B cell (primary cell): ENCODE measurements around the gene MYL6B. TPM values are rescaled to one million over a fixed set of nuclear protein-coding genes. Genes with fewer than 3 reads are reported as not detected.
A peak's percentile ranks its signal among the peaks of the same experiment; 100 is the strongest.
"Not testable (repeated sequence)": the region's sequence is repeated elsewhere in the genome, so short reads cannot be mapped to it uniquely, and the experiment has no call there.

Experiments used
- ATAC-seq: fragments of 200-7000 bp; cut with Tn5 transposase; one replicate; pipeline ENCODE4 v1.10.0; 2021; ENCODE audit warnings: low read depth, mild to moderate bottlenecking, moderate number of reproducible peaks, moderate library complexity
- CTCF ChIA-PET: fragments of 350-600 bp; sonication (Branson Sonifier 250); formaldehyde crosslinking; loops from one replicate; lab custom pipeline; 2021; ENCODE audit warnings: antibody characterized with exemption, inconsistent platforms; lab: Charles Lee
- POLR2A ChIA-PET: fragments of 350-600 bp; sonication (Branson Sonifier 250); formaldehyde crosslinking; loops from one replicate; lab custom pipeline; 2021; ENCODE audit warnings: antibody characterized with exemption; lab: Charles Lee
- DNase-seq: peaks from one replicate; pipeline ENCODE4 v3.0.0; 2013
- H2AFZ ChIP-seq: 2 replicates; pipeline ENCODE4 v1.6.1; 2012; ENCODE audit warnings: mild to moderate bottlenecking, low read depth, low read length; ENCODE audit not compliant: insufficient read depth, poor library complexity, severe bottlenecking
- H3K27ac ChIP-seq, 2 donors: 1 replicate in 1 of 2; 2 replicates in 1 of 2; pipeline ENCODE4 v1.5.1; 2012 to 2013; ENCODE audit warnings: low read length in 2 of 2, mild to moderate bottlenecking in 2 of 2, moderate library complexity in 1 of 2
- H3K27me3 ChIP-seq, 4 experiments: fragments of 200-600 bp in 1 of 4; sonication (generic) in 1 of 4; replicated peaks in 1 of 4; 1 replicate in 2 of 4; 2 replicates in 2 of 4; pipeline versions ENCODE4 v1.6.1 to v1.7.0; 2013 to 2016; ENCODE audit warnings: low read length in 3 of 4, mild to moderate bottlenecking in 2 of 4, mixed read lengths in 1 of 4, moderate library complexity in 1 of 4; ENCODE audit not compliant: insufficient read depth in 4 of 4, control insufficient read depth in 3 of 4; ENCODE audit errors: control extremely low read depth in 1 of 4
- H3K36me3 ChIP-seq, 2 experiments: replicated peaks in 1 of 2; 1 replicate in 1 of 2; 2 replicates in 1 of 2; pipeline versions ENCODE4 v1.6.1 to v1.7.1; 2013; ENCODE audit warnings: low read length in 1 of 2; ENCODE audit not compliant: insufficient read depth in 2 of 2, control insufficient read depth in 1 of 2; ENCODE audit errors: control extremely low read depth in 1 of 2, extremely low read depth in 1 of 2
- H3K4me1 ChIP-seq, 2 donors: fragments of 200-600 bp in 1 of 2; sonication (generic) in 1 of 2; 1 replicate in 1 of 2; 2 replicates in 1 of 2; pipeline versions ENCODE4 v1.5.1 to v1.6.1; 2013 to 2017; ENCODE audit warnings: low read length in 2 of 2; ENCODE audit not compliant: control insufficient read depth in 2 of 2, insufficient read depth in 2 of 2
- H3K4me2 ChIP-seq: replicated peaks from 2 replicates; pipeline ENCODE3; 2012; ENCODE audit warnings: mild to moderate bottlenecking, low read depth, low read length; ENCODE audit not compliant: poor library complexity, severe bottlenecking
- H3K4me3 ChIP-seq, 5 experiments: fragments of 200-600 bp in 1 of 5; sonication (generic) in 1 of 5; 1 replicate in 3 of 5; 2 replicates in 2 of 5; pipeline versions ENCODE4 v1.5.1 to v1.7.0; 2011 to 2016; ENCODE audit warnings: low read length in 4 of 5, mild to moderate bottlenecking in 4 of 5, low read depth in 2 of 5, control low read depth in 1 of 5, moderate library complexity in 1 of 5; ENCODE audit not compliant: insufficient read depth in 1 of 5; ENCODE audit errors: control extremely low read depth in 1 of 5, extremely low read depth in 1 of 5
- H3K79me2 ChIP-seq: fragments of 200-600 bp; sonication (generic); one replicate; pipeline ENCODE4 v1.6.0; 2016; ENCODE audit warnings: low read length; ENCODE audit not compliant: control insufficient read depth, insufficient read depth
- H3K9ac ChIP-seq: fragments of 200-600 bp; sonication (generic); 2 replicates; pipeline ENCODE4 v1.6.1; 2017; ENCODE audit warnings: mild to moderate bottlenecking, low read length, moderate library complexity
- H3K9me3 ChIP-seq, 3 donors: one replicate each; pipeline versions ENCODE4 v1.6.1 to v1.7.1; 2013; ENCODE audit warnings: low read length in 2 of 3; ENCODE audit not compliant: control insufficient read depth in 2 of 3, insufficient read depth in 1 of 3; ENCODE audit errors: control extremely low read depth in 1 of 3
- H4K20me1 ChIP-seq: 2 replicates; pipeline ENCODE4 v1.6.0; 2012; ENCODE audit warnings: mild to moderate bottlenecking, low read length; ENCODE audit not compliant: insufficient read depth, control insufficient read depth, poor library complexity, severe bottlenecking
- H3K27ac Mint-ChIP-seq: one replicate; pipeline ENCODE4 v1.8.0; 2021; ENCODE audit warnings: mixed read lengths
- H3K27me3 Mint-ChIP-seq: one replicate; pipeline ENCODE4 v1.8.0; 2021; ENCODE audit warnings: mixed read lengths
- H3K4me1 Mint-ChIP-seq: one replicate; pipeline ENCODE4 v1.8.0; 2021; ENCODE audit warnings: mixed read lengths
- H3K4me3 Mint-ChIP-seq: one replicate; pipeline ENCODE4 v1.8.0; 2021; ENCODE audit warnings: mixed read lengths
- H3K9me3 Mint-ChIP-seq: one replicate; pipeline ENCODE4 v1.8.0; 2022; ENCODE audit warnings: mixed read lengths; ENCODE audit not compliant: insufficient read depth
- EZH2 ChIP-seq: IDR thresholded peaks from 2 replicates; pipeline ENCODE4 v1.6.1; 2012; ENCODE audit warnings: borderline replicate concordance, low read depth, mild to moderate bottlenecking, moderate library complexity, low read length; ENCODE audit not compliant: insufficient read depth, poor library complexity, severe bottlenecking
- WGBS: methylation state at CpG from one replicate; pipeline ENCODE4 v1.1.5; 2013; ENCODE audit warnings: missing lambda C conversion rate; ENCODE audit not compliant: insufficient coverage; 5-methylcytosine and 5-hydroxymethylcytosine counted together
- intact Hi-C: fragments of 100-400 bp; cut with micrococcal nuclease; formaldehyde crosslinking; loops from one replicate; pipeline ENCODE4 v1.10.0; 2022
- polyA plus RNA-seq: library from polyadenylated mRNA; depleted of rRNA; stranded (reverse); fragments of >200 nt; gene quantifications from 2 replicates; pipeline ENCODE4 v1.2.3, GENCODE V29; 2012
- total RNA-seq, 2 donors: library from RNA; stranded (reverse); fragments of 120-200 nt in 1 of 2; gene quantifications; 1 replicate in 1 of 2; 2 replicates in 1 of 2; pipeline versions ENCODE4 v1.2.3 to v1.2.4, GENCODE V29; 2013 to 2022
- TF ChIP-seq, protein P1 (sequence below): fragments of 200-600 bp; IDR thresholded peaks from one replicate; pipeline ENCODE4 v1.8.0; 2022; ENCODE audit warnings: antibody characterized with exemption, mild to moderate bottlenecking

MYL6B gene
- total and polyA plus RNA-seq, 2 donors (not counting 1 experiment from before 2014, with no cell fraction given), result 25.7 to 27.8 TPM

DNA sequence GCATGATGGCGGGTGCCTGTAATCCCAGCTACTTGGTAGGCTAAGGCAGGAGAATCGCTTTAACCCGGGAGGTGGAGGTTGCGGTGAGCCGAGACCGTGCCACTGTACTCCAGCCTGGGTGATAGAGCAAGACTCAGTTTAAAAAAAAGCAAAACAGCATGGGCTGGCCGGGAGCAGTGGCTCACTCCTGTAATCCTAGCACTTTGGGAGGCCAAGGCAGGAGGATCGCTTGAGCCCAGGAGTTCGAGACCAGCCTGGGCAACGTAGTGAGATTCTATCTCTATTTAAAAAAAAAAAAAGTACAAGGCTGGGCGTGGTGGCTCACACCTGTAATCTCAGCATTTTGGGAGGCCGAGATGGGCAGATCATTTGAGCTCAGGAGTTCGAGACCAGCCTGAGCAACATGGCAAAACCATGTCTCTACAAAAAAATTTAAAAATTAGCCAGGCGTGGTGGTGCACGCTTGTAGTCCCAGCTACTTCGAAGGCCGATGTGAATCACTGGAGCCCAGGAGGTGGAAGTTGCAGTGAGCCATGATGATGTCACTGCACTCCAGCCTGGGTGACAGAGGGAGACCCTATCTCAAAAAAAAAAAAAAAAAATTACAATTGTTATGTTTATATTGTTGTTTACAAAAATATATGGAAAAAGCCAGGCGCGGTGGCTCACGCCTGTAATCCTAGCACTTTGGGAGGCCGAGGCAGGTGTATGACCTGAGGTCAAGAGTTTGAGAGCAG lies 4.2 kb downstream of the MYL6B start:
- Histone ChIP-seq H3K27ac (peak overlapping the region; percentile 54 to 88), H3K4me2 (peak overlapping the region; percentile 78), H3K4me1 (peaks cover 30 to 53% of the 10 kb centered on the region in 2 donors), H3K4me3 (peak overlapping the region; percentile 63 to 97 (median 91)), H4K20me1 (peaks cover 10% of the 10 kb centered on the region), H3K36me3 (peaks cover 0 to 22% of the 10 kb centered on the region in 2 experiments), H3K79me2 (peaks cover 80% of the 10 kb centered on the region), H3K9ac (peak overlapping the region; percentile 89), H2AFZ (peak overlapping the region; percentile 73)
- not testable (repeated sequence) for H3K27me3 Mint-ChIP-seq, DNase-seq, H3K27me3 ChIP-seq, H3K9me3 ChIP-seq, H3K9me3 Mint-ChIP-seq, ATAC-seq
- Mint-ChIP-seq H3K4me1 (peaks cover 56% of the 10 kb centered on the region), H3K4me3 (peak overlapping the region; percentile 96), H3K27ac (peak overlapping the region; percentile 97)
- ChIA-PET CTCF (interaction anchor here (0.7 to 2.9 kb wide), 7 partner anchors 9 to 38 kb away, joined by 3 to 11 read pairs (median 5); partner anchors contain the start of genes ESYT1, SMARCC2 and ZC3H10), POLR2A (interaction anchor here (0.7 to 4.1 kb wide), 6 partner anchors 27 to 347 kb away, joined by 4 to 44 read pairs (median 8); partner anchors contain the start of genes ESYT1, SMARCC2 and ZC3H10)
- 90% methylated on average over 14 of the region's 21 CpGs for WGBS
- intact Hi-C loops, result loop anchor here (1.0 to 10.0 kb wide), 3 partner anchors 30 to 918 kb away; partner anchors contain the start of genes NEMP1, RPL41 and ZC3H10

DNA sequence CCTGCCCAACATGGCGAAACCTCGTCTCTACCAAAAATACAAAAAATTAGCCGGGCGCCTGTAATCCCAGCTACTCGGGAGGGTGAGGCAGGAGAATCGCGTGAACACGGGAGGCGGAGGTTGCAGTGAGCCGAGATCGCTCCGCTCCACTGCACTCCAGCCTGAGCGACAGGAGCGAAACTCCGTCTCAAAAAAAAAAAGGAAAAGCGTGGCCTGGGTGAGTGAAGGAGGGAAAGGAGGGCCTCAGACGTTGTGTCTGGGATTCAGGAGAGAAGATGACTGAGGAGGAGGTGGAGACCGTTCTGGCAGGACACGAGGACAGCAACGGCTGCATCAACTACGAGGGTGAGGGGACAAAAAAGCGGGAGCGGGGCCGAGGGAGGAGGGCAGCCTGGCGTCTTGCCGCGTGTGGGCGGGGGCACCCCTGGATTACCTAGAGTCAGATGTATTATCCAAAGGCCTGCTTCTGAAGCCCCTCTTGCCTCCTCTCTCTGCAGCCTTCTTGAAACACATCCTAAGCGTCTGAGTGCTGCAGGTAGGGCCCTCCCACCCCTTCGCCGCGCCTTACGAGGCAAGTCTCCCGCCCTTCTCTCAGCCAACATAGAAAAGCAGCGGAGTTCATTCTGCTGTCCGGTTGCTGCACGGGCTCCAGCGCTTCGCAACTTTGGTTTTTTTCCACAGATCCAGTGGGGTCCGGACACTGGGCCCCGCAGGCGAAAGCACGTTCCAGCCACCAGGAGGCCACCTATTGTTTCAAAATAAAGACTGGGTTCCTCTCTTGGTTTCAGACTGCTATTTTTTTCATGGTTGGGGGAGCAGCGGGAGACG lies 5.0 kb downstream of the MYL6B start:
- no peaks in the 10 kb centered on the region for H3K9me3 ChIP-seq
- Mint-ChIP-seq H3K4me1 (peaks cover 51% of the 10 kb centered on the region), H3K27ac (peak overlapping the region; percentile 97), H3K4me3 (peak overlapping the region; percentile 96), H3K27me3 (no peaks in the 10 kb centered on the region), H3K9me3 (no peaks in the 10 kb centered on the region)
- peak overlapping the region; percentile 78 for H3K4me2 ChIP-seq
- ATAC-seq (peak; percentile 69), DNase-seq (peak; percentile 88)
- WGBS, result 2% methylated on average over 41 of the region's 45 CpGs
- peak overlapping the region; percentile 63 to 97 (median 91) for H3K4me3 ChIP-seq
- ChIA-PET CTCF (interaction anchor here (0.5 to 2.9 kb wide), 9 partner anchors 8 to 39 kb away, joined by 3 to 17 read pairs (median 5); partner anchors contain the start of genes ESYT1, SMARCC2 and ZC3H10), POLR2A (interaction anchor here (0.7 to 4.1 kb wide), 5 partner anchors 30 to 348 kb away, joined by 4 to 44 read pairs (median 13); partner anchors contain the start of genes ESYT1, SMARCC2 and ZC3H10)
- peaks cover 14% of the 10 kb centered on the region for H4K20me1 ChIP-seq
- peaks cover 27 to 48% of the 10 kb centered on the region in 2 donors for H3K4me1 ChIP-seq
- intact Hi-C loops, result loop anchor here (1.0 to 10.0 kb wide), 6 partner anchors 31 to 917 kb away; partner anchors contain the start of genes NEMP1, RNF41, RPL41 and SMARCC2
- peaks cover 0 to 30% of the 10 kb centered on the region in 2 experiments for H3K36me3 ChIP-seq
- peak overlapping the region; percentile 89 for H3K9ac ChIP-seq
- TF ChIP-seq EZH2, result no peak
- TF ChIP-seq, protein P1, sequence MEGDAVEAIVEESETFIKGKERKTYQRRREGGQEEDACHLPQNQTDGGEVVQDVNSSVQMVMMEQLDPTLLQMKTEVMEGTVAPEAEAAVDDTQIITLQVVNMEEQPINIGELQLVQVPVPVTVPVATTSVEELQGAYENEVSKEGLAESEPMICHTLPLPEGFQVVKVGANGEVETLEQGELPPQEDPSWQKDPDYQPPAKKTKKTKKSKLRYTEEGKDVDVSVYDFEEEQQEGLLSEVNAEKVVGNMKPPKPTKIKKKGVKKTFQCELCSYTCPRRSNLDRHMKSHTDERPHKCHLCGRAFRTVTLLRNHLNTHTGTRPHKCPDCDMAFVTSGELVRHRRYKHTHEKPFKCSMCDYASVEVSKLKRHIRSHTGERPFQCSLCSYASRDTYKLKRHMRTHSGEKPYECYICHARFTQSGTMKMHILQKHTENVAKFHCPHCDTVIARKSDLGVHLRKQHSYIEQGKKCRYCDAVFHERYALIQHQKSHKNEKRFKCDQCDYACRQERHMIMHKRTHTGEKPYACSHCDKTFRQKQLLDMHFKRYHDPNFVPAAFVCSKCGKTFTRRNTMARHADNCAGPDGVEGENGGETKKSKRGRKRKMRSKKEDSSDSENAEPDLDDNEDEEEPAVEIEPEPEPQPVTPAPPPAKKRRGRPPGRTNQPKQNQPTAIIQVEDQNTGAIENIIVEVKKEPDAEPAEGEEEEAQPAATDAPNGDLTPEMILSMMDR, result peak; percentile 76
- peak overlapping the region; percentile 54 to 88 for H3K27ac ChIP-seq
- H3K27me3 ChIP-seq, result no peaks in the 10 kb centered on the region
- H3K79me2 ChIP-seq, result peaks cover 80% of the 10 kb centered on the region
- H2AFZ ChIP-seq, result peak overlapping the region; percentile 73
